Subcutaneous adipose tissue (tissue), 4 donors: Measurements from ENCODE around the gene PTCD3. TPM values are rescaled to one million over a fixed set of nuclear protein-coding genes. Genes with fewer than 3 reads are reported as not detected.

Experiments used
- total RNA-seq, 4 donors: library from RNA; depleted of rRNA; stranded (reverse); fragments of >200 nt; gene quantifications; one replicate each; pipeline ENCODE4 v1.1.0, GENCODE V29; 2016
- TF ChIP-seq, protein P1 (sequence below): fragments of 450-650 bp; IDR thresholded peaks from one replicate; pipeline ENCODE4 v1.5.1; 2016; ENCODE audit warnings: low read depth, mild to moderate bottlenecking, control low read depth, antibody characterized with exemption, moderate library complexity

The PTCD3 gene
- total RNA-seq, 4 donors from 2014 or later, result 55.7 to 174 (median 66.7) TPM

DNA sequence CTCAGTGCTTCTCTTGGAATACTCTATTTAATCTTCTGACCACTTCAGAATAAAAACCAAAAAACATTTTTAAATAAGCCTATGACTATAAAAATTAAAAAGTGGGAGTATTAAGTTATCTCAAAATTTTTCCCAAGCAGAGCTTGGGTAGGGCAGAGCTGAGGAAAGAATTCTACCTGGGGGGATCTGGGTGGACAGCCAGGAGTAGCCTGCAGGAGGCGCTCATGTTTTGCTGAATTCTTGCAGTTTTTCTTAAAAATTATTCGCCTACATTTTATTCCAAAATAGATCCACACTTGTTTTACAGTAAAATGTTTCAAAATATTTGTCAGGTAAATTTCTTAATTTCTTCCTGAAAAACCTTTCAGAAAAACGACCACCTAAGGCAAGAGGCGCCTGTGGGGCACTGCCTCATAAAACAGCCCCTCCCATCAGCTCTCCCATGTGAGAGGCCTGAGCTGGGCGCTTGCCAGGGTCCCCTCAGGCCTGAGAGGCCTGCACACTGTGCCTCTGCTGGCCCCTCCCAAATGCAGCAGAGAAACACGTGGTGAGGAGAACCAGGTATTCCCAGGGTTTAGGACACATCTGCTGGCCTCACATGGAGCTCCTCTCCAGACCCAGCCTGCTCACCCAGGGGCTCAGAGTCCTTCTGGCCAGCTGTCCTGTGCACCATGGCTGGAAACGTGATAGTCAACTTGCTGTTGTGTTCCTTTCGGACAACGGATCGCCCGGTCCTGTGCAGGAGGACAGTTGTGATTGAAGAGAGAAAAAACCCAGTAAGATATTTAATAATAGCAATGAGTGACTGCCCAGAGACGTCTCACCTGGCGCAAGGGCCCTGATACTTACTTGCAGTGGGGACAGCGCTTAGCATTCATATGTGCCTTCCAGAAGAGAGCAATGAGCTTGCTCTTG lies 17.8 kb upstream of the PTCD3 start:
- TF ChIP-seq, protein P1, sequence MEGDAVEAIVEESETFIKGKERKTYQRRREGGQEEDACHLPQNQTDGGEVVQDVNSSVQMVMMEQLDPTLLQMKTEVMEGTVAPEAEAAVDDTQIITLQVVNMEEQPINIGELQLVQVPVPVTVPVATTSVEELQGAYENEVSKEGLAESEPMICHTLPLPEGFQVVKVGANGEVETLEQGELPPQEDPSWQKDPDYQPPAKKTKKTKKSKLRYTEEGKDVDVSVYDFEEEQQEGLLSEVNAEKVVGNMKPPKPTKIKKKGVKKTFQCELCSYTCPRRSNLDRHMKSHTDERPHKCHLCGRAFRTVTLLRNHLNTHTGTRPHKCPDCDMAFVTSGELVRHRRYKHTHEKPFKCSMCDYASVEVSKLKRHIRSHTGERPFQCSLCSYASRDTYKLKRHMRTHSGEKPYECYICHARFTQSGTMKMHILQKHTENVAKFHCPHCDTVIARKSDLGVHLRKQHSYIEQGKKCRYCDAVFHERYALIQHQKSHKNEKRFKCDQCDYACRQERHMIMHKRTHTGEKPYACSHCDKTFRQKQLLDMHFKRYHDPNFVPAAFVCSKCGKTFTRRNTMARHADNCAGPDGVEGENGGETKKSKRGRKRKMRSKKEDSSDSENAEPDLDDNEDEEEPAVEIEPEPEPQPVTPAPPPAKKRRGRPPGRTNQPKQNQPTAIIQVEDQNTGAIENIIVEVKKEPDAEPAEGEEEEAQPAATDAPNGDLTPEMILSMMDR, result no peak

DNA sequence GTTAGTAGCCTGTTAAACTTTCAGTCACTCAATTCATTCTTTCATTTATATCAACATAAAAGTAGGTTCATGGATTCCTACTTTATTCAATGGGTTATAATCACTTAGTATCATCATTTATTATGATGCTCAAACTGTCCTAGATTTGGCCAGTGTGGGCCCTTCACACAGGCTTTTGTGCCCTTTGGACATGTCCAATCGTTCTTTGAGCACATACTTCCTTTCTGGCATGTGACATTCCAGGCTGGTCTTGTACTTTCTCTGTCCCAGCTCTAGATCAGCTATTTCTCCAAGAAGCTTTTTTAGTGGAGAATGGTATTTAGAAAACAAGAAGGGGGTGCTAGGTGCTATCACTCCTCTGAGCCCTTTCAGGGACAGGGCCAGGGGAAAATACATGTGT lies 11.8 kb upstream of the PTCD3 start:
- TF ChIP-seq, protein P1, result no peak

DNA sequence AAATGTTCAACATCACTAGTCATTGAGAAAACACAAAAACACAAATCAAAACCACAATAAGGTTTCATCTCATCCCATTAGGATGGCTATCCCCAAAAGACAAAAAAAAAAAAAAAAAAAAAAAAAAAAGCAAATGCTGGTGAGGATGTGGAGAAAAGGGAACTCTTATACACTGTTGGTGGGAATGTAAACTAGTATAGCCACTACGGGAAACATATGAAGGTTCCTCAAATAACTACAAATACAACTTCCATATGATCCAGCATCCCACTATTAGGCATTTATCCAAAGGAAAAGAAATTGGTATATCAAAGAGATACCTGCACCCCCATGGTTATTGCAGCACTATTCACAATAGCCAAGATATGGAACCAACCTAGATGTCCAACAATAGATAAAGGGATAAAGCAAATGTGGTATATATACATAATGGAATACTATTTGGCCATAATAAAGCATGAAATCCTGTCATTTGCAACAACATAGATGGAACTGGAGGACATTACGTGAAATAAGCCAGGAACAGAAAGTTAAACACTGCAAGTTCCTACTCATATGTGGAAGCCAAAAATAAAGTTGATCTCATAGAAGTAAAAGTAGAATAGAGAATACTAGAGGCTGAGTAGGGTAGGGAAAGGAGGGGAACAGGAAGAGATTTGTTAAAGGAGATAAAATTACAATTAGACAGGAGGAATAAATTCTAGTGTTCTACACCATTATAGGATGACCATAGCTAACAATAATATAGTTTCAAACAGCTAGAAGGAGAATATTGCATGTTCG lies 8.7 kb upstream of the PTCD3 start:
- TF ChIP-seq, protein P1, result no peak

DNA sequence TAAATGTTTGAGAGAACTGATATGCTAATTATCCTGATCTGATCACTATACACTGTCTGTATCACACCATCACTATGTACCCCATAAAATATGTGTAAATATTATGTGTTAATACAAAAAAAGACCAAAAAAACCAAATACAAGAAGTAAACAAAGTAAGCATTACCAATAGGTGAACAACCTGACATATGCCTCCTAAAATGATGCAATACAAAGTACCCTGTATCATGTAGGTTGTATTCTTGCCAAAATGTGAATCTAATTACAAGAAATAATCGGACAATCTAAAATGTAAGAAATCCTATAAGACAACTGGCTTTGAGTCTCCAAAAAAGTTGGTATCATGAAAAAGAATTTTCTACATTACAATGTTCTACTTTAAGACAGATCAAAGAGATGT lies 8.1 kb upstream of the PTCD3 start:
- TF ChIP-seq, protein P1, result no peak

DNA sequence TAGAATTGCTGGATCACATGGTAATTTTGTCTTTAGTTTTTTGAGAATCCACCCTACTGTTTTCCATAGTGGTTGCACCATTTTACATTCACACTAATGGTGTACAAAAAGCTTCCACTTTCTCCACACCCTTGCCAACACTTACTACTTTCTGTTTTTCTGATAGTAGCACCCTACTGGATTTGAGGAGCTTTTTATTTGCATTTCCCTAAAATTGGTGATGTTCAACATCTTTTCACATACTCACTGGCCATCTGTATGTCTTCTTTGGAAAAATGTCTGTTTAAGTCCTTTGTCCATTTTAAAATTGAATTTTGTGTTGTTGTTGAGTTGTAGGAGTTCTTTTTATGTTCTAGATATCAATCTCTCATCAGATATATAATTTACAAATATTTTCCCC lies 3.9 kb upstream of the PTCD3 start:
- TF ChIP-seq, protein P1, result no peak

DNA sequence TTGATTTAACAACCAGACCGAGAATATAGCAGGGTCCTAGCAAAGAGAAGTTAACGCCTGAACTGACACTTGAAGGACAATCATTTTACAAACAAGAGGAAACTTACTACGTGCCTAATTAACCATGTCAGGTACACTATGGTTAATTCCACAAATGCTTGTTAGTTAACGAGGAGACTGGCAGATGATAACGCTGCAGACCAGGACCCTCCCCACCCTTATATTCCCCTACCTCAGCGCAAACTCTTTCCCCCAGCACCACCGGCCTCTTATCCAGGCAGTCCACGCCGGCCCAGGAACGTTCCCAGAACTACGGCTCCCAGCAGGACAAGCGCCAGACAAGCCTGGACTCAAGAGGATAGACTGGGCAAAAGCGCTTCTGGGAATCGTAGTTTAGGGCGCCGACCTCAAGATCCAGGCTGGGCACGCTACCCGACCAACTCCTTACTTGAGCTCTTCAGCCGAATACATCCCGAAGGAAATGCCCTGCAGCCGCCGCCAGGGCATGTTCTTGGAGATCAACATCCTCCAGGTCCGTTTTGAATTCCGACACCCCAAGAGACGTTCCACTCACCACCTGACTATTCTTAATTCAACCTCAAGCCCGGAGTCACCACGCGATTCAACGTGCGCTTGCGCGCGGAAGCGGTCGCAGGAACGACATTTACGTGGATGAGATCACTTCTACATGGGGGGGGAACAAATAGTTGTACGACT lies 625 bp upstream of the PTCD3 start, which contains the start of gene POLR1A:
Gene POLR1A, minus strand, starts transcription at position 635 of the 717 bp plus-strand sequence. Its CDS starts 110 bp downstream, at position 525.
- TF ChIP-seq, protein P1, result no peak
